RWPE1 (cell line): ENCODE data around the gene NCAPD3.

ENCODE experiments used
- CTCF ChIA-PET: fragments of 350-600 bp; sonication (Branson Sonifier 250); formaldehyde crosslinking; extraction: SDS; loops from one replicate; lab custom pipeline; 2021; lab: Yijun Ruan, JAX
- POLR2A ChIA-PET: fragments of 400-600 bp; formaldehyde crosslinking; extraction: SDS; loops from one replicate; lab custom pipeline; 2020; ENCODE audit warnings: antibody characterized with exemption; ENCODE audit not compliant: low non-redundant PET; lab: Yijun Ruan, JAX
- DNase-seq: peaks from one replicate; pipeline ENCODE4 v3.0.0; 2012; ENCODE audit warnings: low spot score
- H3K27ac ChIP-seq: fragments of 450-650 bp; 2 replicates; pipeline ENCODE4 v1.5.1; 2017
- TF ChIP-seq, protein P1 (sequence below): fragments of 450-650 bp; conservative IDR thresholded peaks from 2 replicates; pipeline ENCODE4 v1.5.1; 2017; ENCODE audit warnings: low read depth, mild to moderate bottlenecking

NCAPD3 gene

DNA sequence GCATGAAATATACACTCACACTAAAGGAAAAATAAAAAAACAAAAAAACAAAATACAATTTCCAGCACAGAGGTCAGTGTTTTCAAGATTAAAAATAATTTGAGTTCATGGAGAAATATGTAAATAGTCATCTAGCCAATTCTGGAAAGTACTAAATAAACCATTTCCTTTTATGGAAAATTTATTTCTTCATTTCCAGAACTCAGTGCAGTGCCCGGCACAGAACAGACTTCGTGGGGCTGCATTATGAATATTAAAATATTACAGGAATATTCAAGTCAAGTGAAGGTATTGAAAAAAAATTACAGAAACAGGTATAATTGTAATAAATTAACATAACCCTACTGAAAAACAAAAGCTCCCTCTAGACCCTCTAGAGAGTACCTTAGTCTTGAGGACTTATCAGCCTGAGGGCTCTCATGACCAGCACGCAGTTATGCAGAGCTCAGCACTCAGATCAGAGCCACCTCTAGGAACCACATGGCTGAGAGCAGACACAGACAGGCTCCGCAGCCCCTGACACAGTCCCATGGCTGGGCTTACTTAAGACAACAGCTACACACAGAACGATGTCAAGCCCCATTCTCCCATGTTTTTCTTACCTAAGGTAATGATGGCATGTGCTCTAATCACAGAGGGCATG lies 45.6 kb downstream of the NCAPD3 start:
- DNase-seq: no peak
- POLR2A ChIA-PET: no interaction called here
- TF ChIP-seq, protein P1, sequence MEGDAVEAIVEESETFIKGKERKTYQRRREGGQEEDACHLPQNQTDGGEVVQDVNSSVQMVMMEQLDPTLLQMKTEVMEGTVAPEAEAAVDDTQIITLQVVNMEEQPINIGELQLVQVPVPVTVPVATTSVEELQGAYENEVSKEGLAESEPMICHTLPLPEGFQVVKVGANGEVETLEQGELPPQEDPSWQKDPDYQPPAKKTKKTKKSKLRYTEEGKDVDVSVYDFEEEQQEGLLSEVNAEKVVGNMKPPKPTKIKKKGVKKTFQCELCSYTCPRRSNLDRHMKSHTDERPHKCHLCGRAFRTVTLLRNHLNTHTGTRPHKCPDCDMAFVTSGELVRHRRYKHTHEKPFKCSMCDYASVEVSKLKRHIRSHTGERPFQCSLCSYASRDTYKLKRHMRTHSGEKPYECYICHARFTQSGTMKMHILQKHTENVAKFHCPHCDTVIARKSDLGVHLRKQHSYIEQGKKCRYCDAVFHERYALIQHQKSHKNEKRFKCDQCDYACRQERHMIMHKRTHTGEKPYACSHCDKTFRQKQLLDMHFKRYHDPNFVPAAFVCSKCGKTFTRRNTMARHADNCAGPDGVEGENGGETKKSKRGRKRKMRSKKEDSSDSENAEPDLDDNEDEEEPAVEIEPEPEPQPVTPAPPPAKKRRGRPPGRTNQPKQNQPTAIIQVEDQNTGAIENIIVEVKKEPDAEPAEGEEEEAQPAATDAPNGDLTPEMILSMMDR: no peak
- CTCF ChIA-PET: no interaction called here
- no peak overlapping the region for H3K27ac ChIP-seq

DNA sequence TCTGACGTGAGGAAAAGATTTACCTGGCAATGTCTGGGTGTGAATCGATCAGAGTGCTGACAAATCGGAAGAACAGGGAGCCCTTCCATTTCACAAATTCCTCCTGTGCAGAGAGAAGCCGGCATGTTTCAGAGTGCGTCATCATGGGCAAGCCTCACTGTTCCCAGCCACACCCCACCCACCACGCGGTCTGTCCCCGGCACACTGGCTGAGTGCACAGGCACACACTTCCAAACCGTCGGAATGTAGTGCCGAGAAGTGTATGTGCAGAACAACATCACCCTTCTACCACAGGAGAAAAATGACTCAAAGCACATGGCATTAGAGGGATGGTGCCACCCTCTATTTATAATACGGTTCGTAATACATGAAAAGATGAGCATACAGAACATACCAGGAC lies 47.5 kb downstream of the NCAPD3 start:
- no peak for DNase-seq
- TF ChIP-seq, protein P1: no peak
- ChIA-PET POLR2A (no interaction called here), CTCF (no interaction called here)
- H3K27ac ChIP-seq: no peak overlapping the region

DNA sequence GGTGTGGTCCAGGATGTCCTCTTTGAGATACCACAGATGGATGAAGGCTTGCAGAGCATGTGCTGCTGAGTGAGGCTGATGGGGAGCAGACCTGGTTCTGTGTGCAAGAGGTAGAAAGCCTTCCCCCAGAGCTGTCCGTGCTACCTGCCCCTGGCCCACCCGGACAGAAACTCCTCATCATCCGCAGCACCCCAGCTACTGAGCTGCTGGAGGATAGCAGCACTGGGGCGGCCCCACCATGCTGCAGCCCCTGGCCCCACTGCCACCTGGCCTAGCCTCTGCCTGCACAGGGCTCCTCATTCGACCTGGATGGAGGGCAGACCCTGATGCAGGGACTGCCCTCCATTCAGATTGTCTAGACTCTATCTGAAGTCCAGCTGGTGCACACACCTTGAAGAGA lies 50.5 kb downstream of the NCAPD3 start:
- ChIA-PET POLR2A (no interaction called here), CTCF (interaction anchor here (0.6 kb wide), 2 partner anchors 12 to 13 kb away, joined by 3 read pairs; no protein-coding TSS in a partner anchor)
- DNase-seq: no peak

DNA sequence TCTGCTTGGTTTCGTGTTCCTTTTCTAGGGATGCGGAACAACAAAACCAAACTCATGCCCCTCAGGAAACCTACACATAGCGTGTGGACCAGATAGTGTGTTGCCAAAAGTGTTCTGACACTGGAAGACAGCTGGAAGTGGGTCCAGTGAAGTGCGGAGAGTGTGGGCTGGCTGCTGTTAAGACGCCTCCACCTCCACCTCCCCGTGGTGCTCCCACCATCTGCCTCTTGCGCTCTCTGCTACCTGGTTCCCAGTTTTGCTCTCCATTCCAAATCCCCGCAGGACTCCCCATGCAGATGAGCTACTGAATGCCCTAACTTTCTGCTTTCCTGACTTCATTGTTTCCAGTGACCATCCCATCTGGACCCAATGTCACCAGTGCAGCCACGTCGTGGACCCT lies 51.8 kb downstream of the NCAPD3 start:
- TF ChIP-seq, protein P1: no peak
- no peak for DNase-seq
- H3K27ac ChIP-seq: no peak overlapping the region
- POLR2A ChIA-PET: no interaction called here
- CTCF ChIA-PET: no interaction called here

More for the DNA sequence above, 50.5 kb downstream of the NCAPD3 start:
- TF ChIP-seq, protein P1: no peak
- no peak overlapping the region for H3K27ac ChIP-seq

GRCh38 chr11:134170919-134171281 lies 52.9 kb downstream of the NCAPD3 start:
- ChIA-PET CTCF (interaction anchor here (0.5 kb wide), 1 partner anchor 72 kb away, joined by 3 read pairs; no protein-coding TSS in a partner anchor), POLR2A (no interaction called here)
- no peak overlapping the region for H3K27ac ChIP-seq
- TF ChIP-seq, protein P1: no peak
- DNase-seq: no peak

GRCh38 chr11:134170177-134170918 lies 53.4 kb downstream of the NCAPD3 start:
- ChIA-PET POLR2A (no interaction called here), CTCF (interaction anchor here (0.5 kb wide), 1 partner anchor 153 kb away, joined by 3 read pairs; no protein-coding TSS in a partner anchor)
- TF ChIP-seq, protein P1: no peak
- H3K27ac ChIP-seq: no peak overlapping the region
- no peak for DNase-seq
